ENCODE measurements around the gene CDYL.

GRCh38 chr6:4777394-4777935 is 1.3 kb downstream of the CDYL start:
- TF ChIP-seq CTCF (conservative IDR thresholded peaks at IDR 0.05) (no peak), EZH2 (IDR thresholded peaks at IDR 0.05; ENCODE audit: low read depth) (no peak)

Data from PC-9 (cell line).